WTC11 (cell line): ENCODE data around the gene POLR2E. TPM values are rescaled to one million over a fixed set of nuclear protein-coding genes. Genes with fewer than 3 reads are reported as not detected.

ENCODE experiments used
- ATAC-seq: fragments of 200-7000 bp; cut with Tn5 transposase; 2 replicates; pipeline ENCODE4 v1.10.0; 2021; ENCODE audit warnings: mild to moderate bottlenecking, moderate library complexity
- CTCF ChIA-PET: fragments of 300-600 bp; sonication (Branson Sonifier 250); formaldehyde crosslinking; loops from one replicate; lab custom pipeline; 2021; ENCODE audit warnings: antibody characterized with exemption; lab: Charles Lee
- POLR2A ChIA-PET: fragments of 350-600 bp; sonication (Branson Sonifier 250); formaldehyde crosslinking; loops from one replicate; lab custom pipeline; 2021; ENCODE audit warnings: antibody characterized with exemption; lab: Charles Lee
- DNase-seq: peaks from one replicate; pipeline ENCODE4 v3.0.0; 2021; ENCODE audit warnings: low spot score
- H3K27ac Mint-ChIP-seq: 2 replicates; pipeline ENCODE4 v1.8.0; 2021; ENCODE audit warnings: mixed read lengths
- H3K27me3 Mint-ChIP-seq: 2 replicates; pipeline ENCODE4 v1.8.0; 2021; ENCODE audit warnings: low read depth, mild to moderate bottlenecking, moderate library complexity, mixed read lengths
- H3K36me3 Mint-ChIP-seq: 2 replicates; pipeline ENCODE4 v1.8.0; 2021; ENCODE audit warnings: mixed read lengths
- H3K4me1 Mint-ChIP-seq: 2 replicates; pipeline ENCODE4 v1.8.0; 2022; ENCODE audit warnings: mixed read lengths
- H3K4me3 Mint-ChIP-seq: 2 replicates; pipeline ENCODE4 v1.8.0; 2021; ENCODE audit warnings: mild to moderate bottlenecking, moderate library complexity, mixed read lengths
- H3K9me3 Mint-ChIP-seq: 2 replicates; pipeline ENCODE4 v1.8.0; 2021; ENCODE audit warnings: mixed read lengths
- CREB1 ChIP-seq: sonication (generic); formaldehyde crosslinking; IDR thresholded peaks from 2 replicates; pipeline ENCODE4 v1.8.0; 2023; ENCODE audit warnings: mild to moderate bottlenecking, missing genetic modification reagents
- ELF4 ChIP-seq: sonication (generic); formaldehyde crosslinking; IDR thresholded peaks from 2 replicates; pipeline ENCODE4 v1.8.1; 2022; ENCODE audit warnings: low read depth, mild to moderate bottlenecking, moderate library complexity, missing genetic modification reagents
- KAT7 ChIP-seq: sonication (generic); formaldehyde crosslinking; IDR thresholded peaks from 2 replicates; pipeline ENCODE4 v1.8.1; 2023; ENCODE audit warnings: missing genetic modification reagents, mild to moderate bottlenecking, borderline replicate concordance
- NFE2L1 ChIP-seq: sonication (generic); formaldehyde crosslinking; IDR thresholded peaks from 2 replicates; pipeline ENCODE4 v1.8.1; 2023; ENCODE audit warnings: missing genetic modification reagents
- NFYB ChIP-seq: sonication (generic); formaldehyde crosslinking; conservative IDR thresholded peaks from 2 replicates; pipeline ENCODE4 v1.8.0; 2022; ENCODE audit warnings: low read depth, missing genetic modification reagents
- NR1H2 ChIP-seq: sonication (generic); formaldehyde crosslinking; IDR thresholded peaks from 2 replicates; pipeline ENCODE4 v1.9.0; 2021; ENCODE audit warnings: mild to moderate bottlenecking, moderate library complexity, missing genetic modification reagents
- NR2C2 ChIP-seq: sonication (generic); formaldehyde crosslinking; IDR thresholded peaks from 2 replicates; pipeline ENCODE4 v1.8.0; 2022; ENCODE audit warnings: mild to moderate bottlenecking, missing genetic modification reagents
- OVOL2 ChIP-seq: fragments of 250-450 bp; sonication (Bioruptor Pico); IDR thresholded peaks from 2 replicates; pipeline ENCODE4 v1.9.0; 2021; ENCODE audit warnings: mild to moderate bottlenecking, borderline replicate concordance
- SP1 ChIP-seq: sonication (generic); formaldehyde crosslinking; conservative IDR thresholded peaks from 2 replicates; pipeline ENCODE4 v1.8.1; 2022; ENCODE audit warnings: missing genetic modification reagents
- TCF7 ChIP-seq: sonication (generic); formaldehyde crosslinking; IDR thresholded peaks from 2 replicates; pipeline ENCODE4 v1.8.0; 2022; ENCODE audit warnings: mild to moderate bottlenecking, low read depth, missing genetic modification reagents, moderate library complexity
- TEAD1 ChIP-seq: sonication (generic); formaldehyde crosslinking; IDR thresholded peaks from 2 replicates; pipeline ENCODE4 v1.8.0; 2022; ENCODE audit warnings: mild to moderate bottlenecking, missing genetic modification reagents
- ZBTB21 ChIP-seq: sonication (generic); formaldehyde crosslinking; IDR thresholded peaks from 2 replicates; pipeline ENCODE4 v1.8.1; 2023; ENCODE audit warnings: mild to moderate bottlenecking, missing genetic modification reagents, borderline replicate concordance
- ZNF396 ChIP-seq: fragments of 250-450 bp; sonication (Bioruptor Pico); IDR thresholded peaks from 2 replicates; pipeline ENCODE4 v1.8.0; 2021; ENCODE audit warnings: mild to moderate bottlenecking, moderate library complexity, borderline replicate concordance
- total RNA-seq: library from RNA; stranded (reverse); gene quantifications from 3 replicates; pipeline ENCODE4 v1.2.3, GENCODE V29; 2021
- TF ChIP-seq, protein P1 (sequence below): sonication (generic); formaldehyde crosslinking; conservative IDR thresholded peaks from 2 replicates; pipeline ENCODE4 v1.8.1; 2022; ENCODE audit warnings: mild to moderate bottlenecking, missing genetic modification reagents
- TF ChIP-seq, protein P2 (sequence below): sonication (generic); formaldehyde crosslinking; IDR thresholded peaks from 2 replicates; pipeline ENCODE4 v1.8.0; 2022; ENCODE audit warnings: mild to moderate bottlenecking, missing genetic modification reagents
- TF ChIP-seq, protein P3 (sequence below): fragments of 200-600 bp; IDR thresholded peaks from 2 replicates; pipeline ENCODE4 v1.8.0; 2022; ENCODE audit warnings: antibody characterized with exemption
- TF ChIP-seq, protein P4 (sequence below): sonication (generic); formaldehyde crosslinking; IDR thresholded peaks from 2 replicates; pipeline ENCODE4 v1.8.1; 2023; ENCODE audit warnings: mild to moderate bottlenecking, missing genetic modification reagents
- TF ChIP-seq, protein P5 (sequence below): fragments of 250-450 bp; sonication (Bioruptor Pico); IDR thresholded peaks from 2 replicates; pipeline ENCODE4 v1.9.0; 2021; ENCODE audit warnings: mild to moderate bottlenecking

Gene POLR2E
- total RNA-seq, 1 experiment from 2014 or later = 275 TPM

DNA sequence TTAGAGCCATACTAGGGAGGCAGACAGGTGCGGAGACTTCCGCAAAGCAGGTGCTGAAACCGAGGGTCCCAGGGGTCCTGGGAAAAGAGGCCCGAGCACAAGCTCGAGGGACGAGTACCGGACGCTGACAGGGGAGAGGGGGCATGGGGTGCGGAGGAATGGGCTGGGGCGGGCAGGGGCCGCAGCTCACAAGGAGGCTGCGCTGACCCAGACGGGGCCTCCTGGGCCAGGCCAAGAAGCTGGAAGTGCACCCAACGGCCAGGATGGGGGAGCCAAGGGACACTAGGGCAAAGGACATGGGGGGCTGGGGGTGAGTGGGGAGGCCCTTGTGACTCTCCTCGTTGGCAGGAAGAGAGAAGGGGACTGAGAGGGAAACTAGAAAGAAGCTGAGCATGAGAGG, 1.8 kb downstream of the POLR2E start:
- POLR2A ChIA-PET = interaction anchor here (0.7 kb wide), 1 partner anchor 23 kb away, joined by 6 read pairs; no protein-coding TSS in a partner anchor
- CTCF ChIA-PET = interaction anchor here (0.9 to 2.1 kb wide), 5 partner anchors 19 to 151 kb away, joined by 3 to 6 read pairs (median 4); partner anchors contain the start of gene ARHGAP45
- Mint-ChIP-seq H3K9me3 (no peaks in the 10 kb centered on the region), H3K4me1 (peaks cover 12% of the 10 kb centered on the region; the same call in 1 of the 2 replicates), H3K27ac (no peak overlapping the region), H3K27me3 (no peaks in the 10 kb centered on the region), H3K4me3 (peak overlapping the region; percentile 84), H3K36me3 (peaks cover 3% of the 10 kb centered on the region; the same call in 1 of the 2 replicates)
- ATAC-seq = no peak
- no peak for DNase-seq
- TF ChIP-seq NR2C2 (CRISPR knock-in tag) = no peak
- TF ChIP-seq, protein P1, sequence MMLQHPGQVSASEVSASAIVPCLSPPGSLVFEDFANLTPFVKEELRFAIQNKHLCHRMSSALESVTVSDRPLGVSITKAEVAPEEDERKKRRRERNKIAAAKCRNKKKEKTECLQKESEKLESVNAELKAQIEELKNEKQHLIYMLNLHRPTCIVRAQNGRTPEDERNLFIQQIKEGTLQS (CRISPR knock-in tag) = no peak
- TF ChIP-seq NFYB (CRISPR knock-in tag) = no peak

DNA sequence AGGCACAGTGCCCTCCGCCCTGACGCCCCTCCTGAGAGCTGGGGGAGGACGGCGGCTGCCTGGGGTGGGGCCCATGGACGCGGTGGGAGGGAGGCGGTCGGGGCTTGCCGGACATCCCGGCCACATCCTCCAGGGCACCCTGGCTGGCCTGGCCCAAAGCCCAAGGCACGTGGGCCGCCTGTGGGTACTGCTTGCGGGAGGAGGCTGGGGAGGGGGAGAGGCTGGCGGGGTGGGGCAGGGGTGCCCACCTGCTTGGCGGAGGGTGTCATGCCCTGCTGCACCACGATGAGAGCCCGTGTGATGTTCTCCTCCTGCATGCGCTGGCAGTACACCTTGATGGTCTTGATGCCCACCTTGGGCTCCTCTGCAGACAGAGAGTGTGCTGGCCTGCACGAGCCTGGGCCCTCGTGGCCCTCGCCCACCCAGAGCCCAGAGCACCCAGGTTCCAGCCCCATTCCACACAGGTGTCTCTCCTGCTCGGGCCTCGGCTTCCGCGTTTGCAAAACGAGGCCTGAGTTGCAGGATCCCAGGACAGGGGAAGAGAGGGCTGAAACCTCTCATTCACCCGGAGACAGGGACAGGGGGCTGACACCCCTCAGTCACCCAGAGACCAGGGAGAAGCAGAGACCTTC, 3.5 kb downstream of the POLR2E start:
- no peaks in the 10 kb centered on the region for H3K27me3 Mint-ChIP-seq
- DNase-seq = no peak
- H3K9me3 Mint-ChIP-seq = no peaks in the 10 kb centered on the region
- H3K4me1 Mint-ChIP-seq = peaks cover 7% of the 10 kb centered on the region; the same call in 1 of the 2 replicates
- ATAC-seq = no peak
- no peak overlapping the region for H3K27ac Mint-ChIP-seq
- H3K36me3 Mint-ChIP-seq = peaks cover 9% of the 10 kb centered on the region
- ChIA-PET POLR2A (no interaction called here), CTCF (interaction anchor here (1.7 kb wide), 1 partner anchor 21 kb away, joined by 5 read pairs; no protein-coding TSS in a partner anchor)
- H3K4me3 Mint-ChIP-seq = no peak overlapping the region
- TF ChIP-seq TEAD1 (no peak), KAT7 (CRISPR knock-in tag) (no peak), SP1 (CRISPR knock-in tag) (no peak), NFE2L1 (CRISPR knock-in tag) (no peak), ZBTB21 (CRISPR knock-in tag) (no peak)
- TF ChIP-seq, protein P2, sequence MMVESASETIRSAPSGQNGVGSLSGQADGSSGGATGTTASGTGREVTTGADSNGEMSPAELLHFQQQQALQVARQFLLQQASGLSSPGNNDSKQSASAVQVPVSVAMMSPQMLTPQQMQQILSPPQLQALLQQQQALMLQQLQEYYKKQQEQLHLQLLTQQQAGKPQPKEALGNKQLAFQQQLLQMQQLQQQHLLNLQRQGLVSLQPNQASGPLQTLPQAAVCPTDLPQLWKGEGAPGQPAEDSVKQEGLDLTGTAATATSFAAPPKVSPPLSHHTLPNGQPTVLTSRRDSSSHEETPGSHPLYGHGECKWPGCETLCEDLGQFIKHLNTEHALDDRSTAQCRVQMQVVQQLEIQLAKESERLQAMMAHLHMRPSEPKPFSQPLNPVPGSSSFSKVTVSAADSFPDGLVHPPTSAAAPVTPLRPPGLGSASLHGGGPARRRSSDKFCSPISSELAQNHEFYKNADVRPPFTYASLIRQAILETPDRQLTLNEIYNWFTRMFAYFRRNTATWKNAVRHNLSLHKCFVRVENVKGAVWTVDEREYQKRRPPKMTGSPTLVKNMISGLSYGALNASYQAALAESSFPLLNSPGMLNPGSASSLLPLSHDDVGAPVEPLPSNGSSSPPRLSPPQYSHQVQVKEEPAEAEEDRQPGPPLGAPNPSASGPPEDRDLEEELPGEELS (CRISPR knock-in tag) = no peak
- TF ChIP-seq, protein P3, sequence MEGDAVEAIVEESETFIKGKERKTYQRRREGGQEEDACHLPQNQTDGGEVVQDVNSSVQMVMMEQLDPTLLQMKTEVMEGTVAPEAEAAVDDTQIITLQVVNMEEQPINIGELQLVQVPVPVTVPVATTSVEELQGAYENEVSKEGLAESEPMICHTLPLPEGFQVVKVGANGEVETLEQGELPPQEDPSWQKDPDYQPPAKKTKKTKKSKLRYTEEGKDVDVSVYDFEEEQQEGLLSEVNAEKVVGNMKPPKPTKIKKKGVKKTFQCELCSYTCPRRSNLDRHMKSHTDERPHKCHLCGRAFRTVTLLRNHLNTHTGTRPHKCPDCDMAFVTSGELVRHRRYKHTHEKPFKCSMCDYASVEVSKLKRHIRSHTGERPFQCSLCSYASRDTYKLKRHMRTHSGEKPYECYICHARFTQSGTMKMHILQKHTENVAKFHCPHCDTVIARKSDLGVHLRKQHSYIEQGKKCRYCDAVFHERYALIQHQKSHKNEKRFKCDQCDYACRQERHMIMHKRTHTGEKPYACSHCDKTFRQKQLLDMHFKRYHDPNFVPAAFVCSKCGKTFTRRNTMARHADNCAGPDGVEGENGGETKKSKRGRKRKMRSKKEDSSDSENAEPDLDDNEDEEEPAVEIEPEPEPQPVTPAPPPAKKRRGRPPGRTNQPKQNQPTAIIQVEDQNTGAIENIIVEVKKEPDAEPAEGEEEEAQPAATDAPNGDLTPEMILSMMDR = no peak
- TF ChIP-seq, protein P4, sequence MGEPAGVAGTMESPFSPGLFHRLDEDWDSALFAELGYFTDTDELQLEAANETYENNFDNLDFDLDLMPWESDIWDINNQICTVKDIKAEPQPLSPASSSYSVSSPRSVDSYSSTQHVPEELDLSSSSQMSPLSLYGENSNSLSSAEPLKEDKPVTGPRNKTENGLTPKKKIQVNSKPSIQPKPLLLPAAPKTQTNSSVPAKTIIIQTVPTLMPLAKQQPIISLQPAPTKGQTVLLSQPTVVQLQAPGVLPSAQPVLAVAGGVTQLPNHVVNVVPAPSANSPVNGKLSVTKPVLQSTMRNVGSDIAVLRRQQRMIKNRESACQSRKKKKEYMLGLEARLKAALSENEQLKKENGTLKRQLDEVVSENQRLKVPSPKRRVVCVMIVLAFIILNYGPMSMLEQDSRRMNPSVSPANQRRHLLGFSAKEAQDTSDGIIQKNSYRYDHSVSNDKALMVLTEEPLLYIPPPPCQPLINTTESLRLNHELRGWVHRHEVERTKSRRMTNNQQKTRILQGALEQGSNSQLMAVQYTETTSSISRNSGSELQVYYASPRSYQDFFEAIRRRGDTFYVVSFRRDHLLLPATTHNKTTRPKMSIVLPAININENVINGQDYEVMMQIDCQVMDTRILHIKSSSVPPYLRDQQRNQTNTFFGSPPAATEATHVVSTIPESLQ (CRISPR knock-in tag) = no peak
- TF ChIP-seq, all 79 proteins: peak for 0

DNA sequence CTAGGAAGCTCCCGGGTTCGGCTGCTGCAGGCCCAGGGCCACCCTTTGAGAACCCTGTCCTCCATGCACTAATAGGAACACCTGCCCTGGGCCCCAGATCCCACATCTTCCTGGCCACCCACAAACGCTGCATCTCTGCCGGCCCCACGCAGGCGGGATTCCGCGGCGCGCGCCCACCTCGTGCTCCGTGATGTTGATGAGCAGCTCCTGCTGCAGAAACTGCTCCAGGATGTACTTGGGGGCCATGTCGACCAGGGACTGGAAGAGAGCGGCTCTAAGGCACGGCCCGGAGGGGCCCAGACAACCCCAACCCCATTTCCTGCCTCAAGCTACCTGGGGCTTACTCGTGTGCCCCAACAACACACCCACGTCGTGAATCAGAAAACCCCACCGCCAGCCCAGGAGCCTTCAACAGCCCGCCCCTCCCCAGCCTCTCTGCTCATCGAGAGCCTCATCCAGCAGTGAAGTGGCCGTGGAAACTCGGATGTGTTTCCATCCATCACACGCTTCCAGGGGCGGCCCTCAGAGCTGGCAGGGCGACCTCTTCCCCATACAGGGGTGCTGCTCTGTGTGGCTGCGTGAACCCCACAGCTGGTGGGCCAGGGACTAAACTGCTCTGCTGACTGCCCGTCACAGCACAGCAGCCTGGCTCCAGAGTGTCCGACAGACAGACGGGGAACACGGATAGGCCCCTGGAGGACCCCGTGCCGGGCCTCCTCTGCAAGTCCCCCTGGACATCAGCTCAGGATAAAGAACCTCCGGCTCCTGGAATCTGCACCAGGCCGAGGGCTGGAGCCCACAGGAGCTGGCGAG, 4.2 kb downstream of the POLR2E start:
- Mint-ChIP-seq H3K27ac (no peak overlapping the region), H3K4me1 (peaks cover 7% of the 10 kb centered on the region; the same call in 1 of the 2 replicates), H3K27me3 (no peaks in the 10 kb centered on the region), H3K36me3 (peaks cover 9% of the 10 kb centered on the region), H3K9me3 (no peaks in the 10 kb centered on the region), H3K4me3 (no peak overlapping the region)
- CTCF ChIA-PET = interaction anchor here (1.1 to 1.7 kb wide), 2 partner anchors 22 to 153 kb away, joined by 3 to 5 read pairs; no protein-coding TSS in a partner anchor
- DNase-seq (no peak), ATAC-seq (no peak)
- POLR2A ChIA-PET = no interaction called here
- TF ChIP-seq ELF4 (CRISPR knock-in tag) = no peak
- TF ChIP-seq NFE2L1 (CRISPR knock-in tag) = no peak
- TF ChIP-seq, protein P5, sequence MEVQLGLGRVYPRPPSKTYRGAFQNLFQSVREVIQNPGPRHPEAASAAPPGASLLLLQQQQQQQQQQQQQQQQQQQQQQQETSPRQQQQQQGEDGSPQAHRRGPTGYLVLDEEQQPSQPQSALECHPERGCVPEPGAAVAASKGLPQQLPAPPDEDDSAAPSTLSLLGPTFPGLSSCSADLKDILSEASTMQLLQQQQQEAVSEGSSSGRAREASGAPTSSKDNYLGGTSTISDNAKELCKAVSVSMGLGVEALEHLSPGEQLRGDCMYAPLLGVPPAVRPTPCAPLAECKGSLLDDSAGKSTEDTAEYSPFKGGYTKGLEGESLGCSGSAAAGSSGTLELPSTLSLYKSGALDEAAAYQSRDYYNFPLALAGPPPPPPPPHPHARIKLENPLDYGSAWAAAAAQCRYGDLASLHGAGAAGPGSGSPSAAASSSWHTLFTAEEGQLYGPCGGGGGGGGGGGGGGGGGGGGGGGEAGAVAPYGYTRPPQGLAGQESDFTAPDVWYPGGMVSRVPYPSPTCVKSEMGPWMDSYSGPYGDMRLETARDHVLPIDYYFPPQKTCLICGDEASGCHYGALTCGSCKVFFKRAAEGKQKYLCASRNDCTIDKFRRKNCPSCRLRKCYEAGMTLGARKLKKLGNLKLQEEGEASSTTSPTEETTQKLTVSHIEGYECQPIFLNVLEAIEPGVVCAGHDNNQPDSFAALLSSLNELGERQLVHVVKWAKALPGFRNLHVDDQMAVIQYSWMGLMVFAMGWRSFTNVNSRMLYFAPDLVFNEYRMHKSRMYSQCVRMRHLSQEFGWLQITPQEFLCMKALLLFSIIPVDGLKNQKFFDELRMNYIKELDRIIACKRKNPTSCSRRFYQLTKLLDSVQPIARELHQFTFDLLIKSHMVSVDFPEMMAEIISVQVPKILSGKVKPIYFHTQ (CRISPR knock-in tag) = no peak
- no peak for TF ChIP-seq ZBTB21 (CRISPR knock-in tag)
- no peak for TF ChIP-seq OVOL2 (CRISPR knock-in tag)
- no peak for TF ChIP-seq TCF7 (CRISPR knock-in tag)
- no peak for TF ChIP-seq CREB1 (CRISPR knock-in tag)
- TF ChIP-seq ZNF396 (CRISPR knock-in tag) = no peak
- TF ChIP-seq, protein P2 (CRISPR knock-in tag) = no peak
- TF ChIP-seq NR1H2 (CRISPR knock-in tag) = no peak
